Measurements from ENCODE around the gene MAP3K14. TPM values are rescaled to one million over a fixed set of nuclear protein-coding genes. Genes with fewer than 3 reads are reported as not detected.
A peak's percentile ranks its signal among the peaks of the same experiment; 100 is the strongest.

Gene MAP3K14
- total and polyA plus RNA-seq, 2 of the 4 experiments (the other 2 are of a cell fraction), result 4.1 to 21.7 TPM

DNA sequence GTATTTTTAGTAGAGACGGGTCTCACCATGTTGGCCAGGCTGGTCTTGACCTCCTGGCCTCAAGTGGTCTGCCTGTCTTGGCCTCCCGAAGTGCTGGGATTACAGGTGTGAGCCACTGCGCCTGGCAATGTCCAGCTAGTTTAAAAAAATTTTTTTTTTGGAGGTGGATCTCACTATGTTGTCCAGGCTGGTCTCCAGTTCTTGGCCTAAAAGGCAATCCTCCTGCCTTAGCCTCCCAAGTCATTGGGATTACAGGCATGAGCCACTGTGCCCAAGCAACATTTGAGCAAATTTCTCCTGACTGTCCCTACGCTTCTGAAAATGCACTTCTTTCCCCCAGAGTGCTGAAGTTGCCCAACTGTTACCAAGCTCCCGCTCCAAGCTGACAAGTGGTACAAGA is 8.0 kb downstream of the MAP3K14 start:
- in situ Hi-C loops (cut with MboI; ENCODE audit: low sequenced_read_pairs), result no loop called here
- Histone ChIP-seq H3K9me1 (ENCODE audit: insufficient read depth, low read length) (peaks cover 44% of the 10 kb centered on the region), H3K27ac (ENCODE audit: insufficient read depth, low read length) (no peak overlapping the region), H2BK20ac (ENCODE audit: low read depth, low read length) (no peak overlapping the region), H3K18ac (ENCODE audit: low read depth, low read length) (no peak overlapping the region), H4K20me1 (ENCODE audit: insufficient read depth, low read length) (peaks cover 73% of the 10 kb centered on the region), H2BK15ac (ENCODE audit: low read depth, low read length) (no peak overlapping the region), H3K36me3 (ENCODE audit: control insufficient read depth, insufficient read depth, low read length) (peaks cover 8% of the 10 kb centered on the region), H3K4me3 (ENCODE audit: insufficient read depth, low read depth, low read length) (no peak overlapping the region), H4K91ac (ENCODE audit: insufficient read depth, low read depth, low read length) (no peak overlapping the region), H2AK9ac (replicated peaks; ENCODE audit: low read depth, low read length, poor library complexity) (no peak overlapping the region), H2AK5ac (ENCODE audit: low read depth, low read length) (0 out of 2 replicates have a peak overlapping the region, but pooled peaks have one; percentile 4), H3K4me2 (ENCODE audit: low read depth, low read length) (no peak overlapping the region), H3K27me3 (ENCODE audit: control insufficient read depth, insufficient read depth, low read length) (no peaks in the 10 kb centered on the region), H3K23ac (ENCODE audit: low read depth, low read length) (no peak overlapping the region), H2BK5ac (ENCODE audit: low read depth, low read length, poor library complexity, severe bottlenecking) (no peak overlapping the region), H3K9me3 (ENCODE audit: control insufficient read depth, insufficient read depth, low read length) (no peaks in the 10 kb centered on the region), H2AFZ (replicated peaks; ENCODE audit: low read length, poor library complexity) (no peak overlapping the region), H3K79me1 (ENCODE audit: low read depth in 1 of 2, low read length in 2 of 2) (peaks cover 45 to 89% of the 10 kb centered on the region in 2 experiments), H4K8ac (ENCODE audit: low read depth in 2 of 2, low read length in 2 of 2) (no peak overlapping the region), H3K56ac (ENCODE audit: extremely low read depth, insufficient read depth, low read length) (no peak overlapping the region), H3K14ac (replicated peaks; ENCODE audit: low read depth, low read length) (no peak overlapping the region), H3K9ac (ENCODE audit: low read depth, low read length) (no peak overlapping the region), H3K4me1 (ENCODE audit: control insufficient read depth, insufficient read depth, low read length) (peaks cover 45% of the 10 kb centered on the region), H3K4ac (ENCODE audit: low read depth, low read length) (no peak overlapping the region), H2BK120ac (ENCODE audit: low read depth, low read length) (no peak overlapping the region), H4K5ac (ENCODE audit: low read depth, low read length) (no peak overlapping the region)
- intact Hi-C loops (cut with micrococcal nuclease), result no loop called here
- BruUV-seq (replicated peaks), result no TSS peak
- no peak for DNase-seq
- TF ChIP-seq SMC3 (IDR thresholded peaks at IDR 0.05; ENCODE audit: low read depth, low read length) (no peak), CEBPB (IDR thresholded peaks at IDR 0.05; ENCODE audit: low read depth, low read length) (no peak), NFE2L2 (IDR thresholded peaks at IDR 0.05; ENCODE audit: low read depth, low read length) (no peak), FOS (IDR thresholded peaks at IDR 0.05; ENCODE audit: low read depth, low read length) (no peak)
- TF ChIP-seq, protein P1, sequence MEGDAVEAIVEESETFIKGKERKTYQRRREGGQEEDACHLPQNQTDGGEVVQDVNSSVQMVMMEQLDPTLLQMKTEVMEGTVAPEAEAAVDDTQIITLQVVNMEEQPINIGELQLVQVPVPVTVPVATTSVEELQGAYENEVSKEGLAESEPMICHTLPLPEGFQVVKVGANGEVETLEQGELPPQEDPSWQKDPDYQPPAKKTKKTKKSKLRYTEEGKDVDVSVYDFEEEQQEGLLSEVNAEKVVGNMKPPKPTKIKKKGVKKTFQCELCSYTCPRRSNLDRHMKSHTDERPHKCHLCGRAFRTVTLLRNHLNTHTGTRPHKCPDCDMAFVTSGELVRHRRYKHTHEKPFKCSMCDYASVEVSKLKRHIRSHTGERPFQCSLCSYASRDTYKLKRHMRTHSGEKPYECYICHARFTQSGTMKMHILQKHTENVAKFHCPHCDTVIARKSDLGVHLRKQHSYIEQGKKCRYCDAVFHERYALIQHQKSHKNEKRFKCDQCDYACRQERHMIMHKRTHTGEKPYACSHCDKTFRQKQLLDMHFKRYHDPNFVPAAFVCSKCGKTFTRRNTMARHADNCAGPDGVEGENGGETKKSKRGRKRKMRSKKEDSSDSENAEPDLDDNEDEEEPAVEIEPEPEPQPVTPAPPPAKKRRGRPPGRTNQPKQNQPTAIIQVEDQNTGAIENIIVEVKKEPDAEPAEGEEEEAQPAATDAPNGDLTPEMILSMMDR (conservative IDR thresholded peaks at IDR 0.05; ENCODE audit: low read depth, low read length), result no peak
- TF ChIP-seq, protein P2, sequence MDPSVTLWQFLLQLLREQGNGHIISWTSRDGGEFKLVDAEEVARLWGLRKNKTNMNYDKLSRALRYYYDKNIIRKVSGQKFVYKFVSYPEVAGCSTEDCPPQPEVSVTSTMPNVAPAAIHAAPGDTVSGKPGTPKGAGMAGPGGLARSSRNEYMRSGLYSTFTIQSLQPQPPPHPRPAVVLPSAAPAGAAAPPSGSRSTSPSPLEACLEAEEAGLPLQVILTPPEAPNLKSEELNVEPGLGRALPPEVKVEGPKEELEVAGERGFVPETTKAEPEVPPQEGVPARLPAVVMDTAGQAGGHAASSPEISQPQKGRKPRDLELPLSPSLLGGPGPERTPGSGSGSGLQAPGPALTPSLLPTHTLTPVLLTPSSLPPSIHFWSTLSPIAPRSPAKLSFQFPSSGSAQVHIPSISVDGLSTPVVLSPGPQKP (IDR thresholded peaks at IDR 0.05; ENCODE audit: borderline replicate concordance, low read depth, low read length), result no peak
- WGBS, 2 experiments (ENCODE audit: extremely low coverage in 2 of 2, insufficient read length in 1 of 2), result 100% methylated on average over 1 of the region's 5 CpGs; no CpG with 5 or more reads in 1 of the 2 experiments
- ATAC-seq (ENCODE audit: low read depth), result no peak
- CTCF ChIA-PET, result no interaction called here
- POLR2A ChIA-PET (ENCODE audit: unreplicated experiment), result interaction anchor here (0.8 kb wide), 1 partner anchor 8 kb away, joined by 3 read pairs; the partner anchor contains the start of gene MAP3K14
- dilution Hi-C loops (cut with HindIII; ENCODE audit: low sequenced_read_pairs, unreplicated experiment), result no loop called here
